SU-DHL-6 (cell line): Measurements from ENCODE around the gene ZNF343.

Experiments used
- EZH2phosphoT487 ChIP-seq: fragments of 200-600 bp; sonication (generic), shearing (Covaris generic); conservative IDR thresholded peaks from 2 replicates; pipeline ENCODE4 v1.6.1; 2018; ENCODE audit warnings: mild to moderate bottlenecking, antibody characterized with exemption, low read length, moderate library complexity, mixed read lengths
- TF ChIP-seq, protein P1 (sequence below): fragments of 200-600 bp; sonication (generic); IDR thresholded peaks from one replicate; pipeline ENCODE4 v1.5.1; 2017; ENCODE audit warnings: antibody characterized with exemption, mild to moderate bottlenecking, low read length, moderate library complexity; ENCODE audit not compliant: insufficient read depth, poor library complexity, severe bottlenecking

DNA sequence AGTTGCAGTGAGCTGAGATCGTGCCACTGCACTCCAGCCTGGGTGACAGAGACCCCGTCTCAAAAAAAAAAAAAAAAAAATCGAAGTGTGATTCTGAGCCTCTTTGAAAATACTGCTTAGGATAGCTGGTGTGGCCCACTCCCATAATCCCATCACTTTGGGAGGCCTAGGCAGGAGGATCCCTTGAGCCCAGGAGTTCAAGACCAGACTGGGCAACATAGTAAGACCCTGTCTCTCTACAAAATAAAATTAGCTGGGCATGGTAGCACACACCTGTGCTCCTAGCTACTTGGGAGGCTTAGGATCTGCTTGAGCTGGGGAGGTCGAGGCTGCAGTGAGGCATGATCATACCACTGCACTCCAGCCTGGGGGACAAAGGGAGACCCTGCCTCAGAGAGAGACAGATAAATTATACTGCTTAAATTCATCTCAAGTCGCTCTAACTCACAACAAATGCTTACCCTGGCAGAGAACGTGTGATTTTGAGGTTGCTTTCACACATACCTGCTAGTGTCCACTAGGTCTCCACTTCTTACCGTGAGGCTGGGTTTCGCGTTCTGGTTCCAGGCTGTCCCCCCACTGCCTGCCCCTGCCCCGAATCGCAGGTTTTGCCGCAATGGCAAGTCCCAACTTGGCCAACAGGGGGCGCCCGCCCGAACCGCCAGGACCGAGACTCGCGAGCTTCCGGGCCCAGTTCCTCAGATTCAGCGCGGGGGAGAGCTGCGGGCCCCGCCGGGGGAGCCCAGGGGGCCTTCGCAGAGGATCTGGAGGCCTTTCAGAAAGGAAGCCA lies 15.4 kb upstream of the ZNF343 start:
- TF ChIP-seq, protein P1, sequence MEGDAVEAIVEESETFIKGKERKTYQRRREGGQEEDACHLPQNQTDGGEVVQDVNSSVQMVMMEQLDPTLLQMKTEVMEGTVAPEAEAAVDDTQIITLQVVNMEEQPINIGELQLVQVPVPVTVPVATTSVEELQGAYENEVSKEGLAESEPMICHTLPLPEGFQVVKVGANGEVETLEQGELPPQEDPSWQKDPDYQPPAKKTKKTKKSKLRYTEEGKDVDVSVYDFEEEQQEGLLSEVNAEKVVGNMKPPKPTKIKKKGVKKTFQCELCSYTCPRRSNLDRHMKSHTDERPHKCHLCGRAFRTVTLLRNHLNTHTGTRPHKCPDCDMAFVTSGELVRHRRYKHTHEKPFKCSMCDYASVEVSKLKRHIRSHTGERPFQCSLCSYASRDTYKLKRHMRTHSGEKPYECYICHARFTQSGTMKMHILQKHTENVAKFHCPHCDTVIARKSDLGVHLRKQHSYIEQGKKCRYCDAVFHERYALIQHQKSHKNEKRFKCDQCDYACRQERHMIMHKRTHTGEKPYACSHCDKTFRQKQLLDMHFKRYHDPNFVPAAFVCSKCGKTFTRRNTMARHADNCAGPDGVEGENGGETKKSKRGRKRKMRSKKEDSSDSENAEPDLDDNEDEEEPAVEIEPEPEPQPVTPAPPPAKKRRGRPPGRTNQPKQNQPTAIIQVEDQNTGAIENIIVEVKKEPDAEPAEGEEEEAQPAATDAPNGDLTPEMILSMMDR = peak; percentile 97
- no peak for TF ChIP-seq EZH2phosphoT487
